GM12891 (cell line): ENCODE data around the gene PDGFD.
A peak's percentile ranks its signal among the peaks of the same experiment; 100 is the strongest.

Source experiments
- DNase-seq: peaks from one replicate; pipeline ENCODE4 v3.0.0; 2011; ENCODE audit warnings: low spot score; ENCODE audit not compliant: insufficient read length
- FAIRE-seq: peaks from 2 replicates; lab custom pipeline; 2011; peaks lifted over from hg19 to GRCh38; lab: Jason Lieb, UNC
- PAX5 ChIP-seq: IDR thresholded peaks from 2 replicates; pipeline ENCODE4 v1.6.1; 2011; ENCODE audit warnings: low read length, moderate library complexity, mild to moderate bottlenecking; ENCODE audit not compliant: insufficient read depth, severe bottlenecking
- POLR2A ChIP-seq: IDR thresholded peaks from 2 replicates; pipeline ENCODE4 v1.6.1; 2011; ENCODE audit warnings: low read depth, low read length, control low read depth
- POLR2AphosphoS5 ChIP-seq: IDR thresholded peaks from 2 replicates; pipeline ENCODE4 v1.6.1; 2011; ENCODE audit warnings: low read depth, low read length, control low read depth
- POU2F2 ChIP-seq: IDR thresholded peaks from 2 replicates; pipeline ENCODE4 v1.6.1; 2011; ENCODE audit warnings: low read depth, mild to moderate bottlenecking, control low read depth, low read length, moderate library complexity
- SPI1 ChIP-seq: IDR thresholded peaks from 2 replicates; pipeline ENCODE4 v1.6.1; 2011; ENCODE audit warnings: low read depth, low read length, control low read depth
- TAF1 ChIP-seq: IDR thresholded peaks from 2 replicates; pipeline ENCODE4 v1.6.1; 2011; ENCODE audit warnings: low read depth, low read length, control low read depth

The PDGFD gene

GRCh38 chr11:103924166-103925013 lies 239.6 kb downstream of the PDGFD start:
- DNase-seq (no peak), FAIRE-seq (no peak)
- TF ChIP-seq POLR2A, result no peak

- no peak for TF ChIP-seq TAF1
- no peak for DNase-seq
- FAIRE-seq, result no peak
Observed at GRCh38 chr11:103923451-103923931, 240.5 kb downstream of the PDGFD start.

GRCh38 chr11:103920933-103921332 lies 243.0 kb downstream of the PDGFD start:
- FAIRE-seq (no peak), DNase-seq (no peak)
- TF ChIP-seq POU2F2 (no peak), POLR2AphosphoS5 (no peak), POLR2A (no peak), PAX5 (no peak), SPI1 (no peak), TAF1 (no peak)

- FAIRE-seq, result peak; percentile 66
- TF ChIP-seq POLR2AphosphoS5 (no peak), POU2F2 (no peak), TAF1 (no peak), POLR2A (no peak)
- no peak for DNase-seq
Observed at GRCh38 chr11:103920449-103920848, 243.5 kb downstream of the PDGFD start.

GRCh38 chr11:103910721-103911120 lies 253.2 kb downstream of the PDGFD start:
- DNase-seq (no peak), FAIRE-seq (no peak)
- TF ChIP-seq TAF1 (no peak), POLR2AphosphoS5 (no peak), PAX5 (no peak), POU2F2 (no peak), SPI1 (no peak), POLR2A (no peak)

- TF ChIP-seq POLR2AphosphoS5, result no peak
- no peak for TF ChIP-seq POU2F2
- TF ChIP-seq PAX5, result no peak
- no peak for DNase-seq
- FAIRE-seq, result peak; percentile 16
Observed at GRCh38 chr11:103907548-103908455, 256.1 kb downstream of the PDGFD start.

GRCh38 chr11:103907136-103907535 lies 256.8 kb downstream of the PDGFD start:
- FAIRE-seq (no peak), DNase-seq (no peak)
- TF ChIP-seq TAF1, result no peak
- TF ChIP-seq PAX5, result no peak
- TF ChIP-seq POU2F2, result no peak
- no peak for TF ChIP-seq POLR2A
- no peak for TF ChIP-seq POLR2AphosphoS5
- TF ChIP-seq SPI1, result no peak

- DNase-seq, result no peak
- TF ChIP-seq POLR2A (no peak), POU2F2 (no peak), PAX5 (no peak), SPI1 (no peak), POLR2AphosphoS5 (no peak), TAF1 (no peak)
Observed at GRCh38 chr11:103906291-103906867, 257.6 kb downstream of the PDGFD start.

GRCh38 chr11:103904324-103904667 lies 259.7 kb downstream of the PDGFD start:
- DNase-seq (no peak), FAIRE-seq (peak; percentile 90)
- TF ChIP-seq TAF1, result no peak
- no peak for TF ChIP-seq POLR2AphosphoS5
- TF ChIP-seq POU2F2, result no peak
- TF ChIP-seq SPI1, result no peak
- no peak for TF ChIP-seq POLR2A
- no peak for TF ChIP-seq PAX5

More at GRCh38 chr11:103906291-103906867, 257.6 kb downstream of the PDGFD start:
- no peak for FAIRE-seq

GRCh38 chr11:103903621-103904323 lies 260.2 kb downstream of the PDGFD start:
- no peak for FAIRE-seq
- peak; percentile 83; the same call in 1 of the 2 replicates for TF ChIP-seq POU2F2
- TF ChIP-seq TAF1, result no peak
- TF ChIP-seq PAX5, result no peak
- TF ChIP-seq POLR2A, result no peak
- no peak for TF ChIP-seq POLR2AphosphoS5
- 0 out of 2 replicates have a peak, but pooled peaks have one; percentile 6 for TF ChIP-seq SPI1
- DNase-seq, result no peak
